H1 (cell line): ENCODE measurements around the gene ZNF184. TPM values are rescaled to one million over a fixed set of nuclear protein-coding genes. Genes with fewer than 3 reads are reported as not detected.

ENCODE experiments used
- CTCF ChIA-PET: fragments of 300-600 bp; sonication (Branson Sonifier 250); formaldehyde crosslinking; loops from one replicate; lab custom pipeline; 2021; ENCODE audit not compliant: partially characterized antibody; lab: Charles Lee
- POLR2A ChIA-PET: fragments of 300-600 bp; sonication (Branson Sonifier 250); formaldehyde crosslinking; loops from one replicate; lab custom pipeline; 2021; ENCODE audit warnings: inconsistent platforms; ENCODE audit not compliant: partially characterized antibody; lab: Charles Lee
- DNase-seq, 2 experiments: peaks; one replicate each; pipeline versions ENCODE4 v3.0.0 to v3.0.0-alpha.2; 2010 to 2022; ENCODE audit warnings: low spot score in 2 of 2, low read depth in 1 of 2, mixed read lengths in 1 of 2
- FAIRE-seq: peaks from 2 replicates; lab custom pipeline; 2011; peaks lifted over from hg19 to GRCh38; lab: Jason Lieb, UNC
- H2AFZ ChIP-seq: 2 replicates; pipeline ENCODE4 v1.8.1; 2012; ENCODE audit warnings: low read length, inconsistent platforms
- H2AK5ac ChIP-seq: 2 replicates; pipeline ENCODE4 v1.6.1; 2013; ENCODE audit warnings: low read depth, low read length
- H2BK120ac ChIP-seq: replicated peaks from 2 replicates; pipeline ENCODE3; 2013; ENCODE audit warnings: low read depth, low read length, inconsistent platforms
- H2BK12ac ChIP-seq: 2 replicates; pipeline ENCODE4 v1.6.1; 2013; ENCODE audit warnings: low read depth, low read length
- H2BK15ac ChIP-seq: 2 replicates; pipeline ENCODE4 v1.6.1; 2013; ENCODE audit warnings: low read length
- H2BK20ac ChIP-seq: 2 replicates; pipeline ENCODE4 v1.6.1; 2013; ENCODE audit warnings: low read length
- H2BK5ac ChIP-seq: 2 replicates; pipeline ENCODE4 v1.6.1; 2013; ENCODE audit warnings: low read depth, low read length
- H3K14ac ChIP-seq: 2 replicates; pipeline ENCODE4 v1.6.1; 2013; ENCODE audit warnings: inconsistent platforms; ENCODE audit not compliant: insufficient read length
- H3K18ac ChIP-seq: 2 replicates; pipeline ENCODE4 v1.6.1; 2013; ENCODE audit warnings: low read length; ENCODE audit errors: extremely low read depth
- H3K23ac ChIP-seq: 2 replicates; pipeline ENCODE4 v1.6.1; 2013; ENCODE audit warnings: inconsistent platforms; ENCODE audit not compliant: insufficient read length
- H3K23me2 ChIP-seq: 2 replicates; pipeline ENCODE4 v1.6.1; 2013; ENCODE audit warnings: low read depth, low read length
- H3K27ac ChIP-seq: 2 replicates; pipeline ENCODE4 v1.6.1; 2011; ENCODE audit warnings: low read depth, low read length, inconsistent platforms
- H3K27me3 ChIP-seq, 4 experiments: replicated peaks in 1 of 4; 1 replicate in 1 of 4; 2 replicates in 3 of 4; pipeline versions ENCODE4 v1.6.1 to v1.8.1; 2011 to 2013; ENCODE audit warnings: low read length in 3 of 4, mild to moderate bottlenecking in 3 of 4, inconsistent platforms in 2 of 4, mixed read lengths in 2 of 4, moderate library complexity in 1 of 4; ENCODE audit not compliant: control insufficient read depth in 3 of 4, insufficient read depth in 3 of 4; ENCODE audit errors: extremely low read depth in 1 of 4
- H3K36me3 ChIP-seq, 4 experiments: 2 replicates each; pipeline versions ENCODE4 v1.6.1 to v1.8.1; 2011 to 2013; ENCODE audit warnings: mild to moderate bottlenecking in 4 of 4, low read length in 3 of 4, moderate library complexity in 2 of 4, control low read depth in 1 of 4, inconsistent platforms in 1 of 4; ENCODE audit not compliant: insufficient read depth in 4 of 4, control insufficient read depth in 2 of 4
- H3K4ac ChIP-seq: replicated peaks from 2 replicates; pipeline ENCODE3; 2013; ENCODE audit warnings: low read length, low read depth, mixed read lengths, inconsistent platforms; ENCODE audit not compliant: insufficient read length
- H3K4me1 ChIP-seq, 4 experiments: replicated peaks in 1 of 4; 1 replicate in 1 of 4; 2 replicates in 3 of 4; pipeline versions ENCODE4 v1.6.1 to v1.8.1; 2011 to 2013; ENCODE audit warnings: low read length in 3 of 4, inconsistent platforms in 2 of 4, mixed read lengths in 1 of 4; ENCODE audit not compliant: insufficient read depth in 4 of 4, control insufficient read depth in 3 of 4
- H3K4me2 ChIP-seq, 2 experiments: 2 replicates each; pipeline versions ENCODE4 v1.6.1 to v1.8.1; 2011 to 2013; ENCODE audit warnings: low read depth in 2 of 2, low read length in 2 of 2, control low read depth in 1 of 2, inconsistent platforms in 1 of 2, mild to moderate bottlenecking in 1 of 2; ENCODE audit not compliant: insufficient read depth in 1 of 2
- H3K4me3 ChIP-seq, 4 experiments: fragments of 200-600, 300-600 bp in 1 of 4; sonication (generic), shearing (Covaris generic), sonication (Bioruptor Twin) in 1 of 4; 2 replicates each; pipeline versions ENCODE4 v1.5.1 to v1.8.1; 2011 to 2016; ENCODE audit warnings: low read length in 4 of 4, low read depth in 3 of 4, control low read depth in 2 of 4, inconsistent platforms in 2 of 4, mild to moderate bottlenecking in 2 of 4, mixed read lengths in 1 of 4, moderate library complexity in 1 of 4; ENCODE audit not compliant: insufficient read depth in 2 of 4; ENCODE audit errors: extremely low read depth in 1 of 4
- H3K56ac ChIP-seq: replicated peaks from 2 replicates; pipeline ENCODE3; 2013; ENCODE audit warnings: low read depth, mild to moderate bottlenecking, mixed read lengths, low read length, inconsistent platforms; ENCODE audit not compliant: insufficient read length
- H3K79me1 ChIP-seq: 2 replicates; pipeline ENCODE4 v1.6.1; 2013; ENCODE audit warnings: low read depth, low read length, control low read depth
- H3K79me2 ChIP-seq, 2 experiments: 2 replicates each; pipeline versions ENCODE4 v1.6.1 to v1.8.1; 2012 to 2013; ENCODE audit warnings: low read length in 2 of 2, mild to moderate bottlenecking in 2 of 2, inconsistent platforms in 1 of 2; ENCODE audit not compliant: insufficient read depth in 2 of 2, control insufficient read depth in 1 of 2
- H3K9ac ChIP-seq, 4 experiments: replicated peaks in 1 of 4; 1 replicate in 1 of 4; 2 replicates in 3 of 4; pipeline versions ENCODE4 v1.6.1 to v1.8.1; 2011 to 2013; ENCODE audit warnings: low read depth in 3 of 4, low read length in 3 of 4, control low read depth in 2 of 4, mild to moderate bottlenecking in 2 of 4, moderate library complexity in 2 of 4, inconsistent platforms in 1 of 4; ENCODE audit errors: extremely low read depth in 1 of 4
- H3K9me3 ChIP-seq, 2 experiments: 2 replicates each; pipeline versions ENCODE4 v1.6.1 to v1.8.1; 2012 to 2013; ENCODE audit warnings: mild to moderate bottlenecking in 2 of 2, moderate library complexity in 2 of 2, control low read depth in 1 of 2, inconsistent platforms in 1 of 2, low read depth in 1 of 2, low read length in 1 of 2, mixed read lengths in 1 of 2; ENCODE audit not compliant: insufficient read depth in 2 of 2
- H4K20me1 ChIP-seq, 2 experiments: replicated peaks in 1 of 2; 2 replicates each; pipeline versions ENCODE3 to v1.8.1; 2011 to 2013; ENCODE audit warnings: inconsistent platforms in 2 of 2, low read length in 2 of 2, mild to moderate bottlenecking in 1 of 2; ENCODE audit not compliant: insufficient read depth in 2 of 2, control insufficient read depth in 1 of 2
- H4K5ac ChIP-seq: 2 replicates; pipeline ENCODE4 v1.6.1; 2013; ENCODE audit warnings: low read length, low read depth, mixed read lengths, inconsistent platforms; ENCODE audit not compliant: insufficient read length
- H4K8ac ChIP-seq: 2 replicates; pipeline ENCODE4 v1.8.0; 2013; ENCODE audit warnings: mild to moderate bottlenecking, moderate library complexity, low read length, inconsistent platforms; ENCODE audit not compliant: insufficient read depth; ENCODE audit errors: extremely low read depth
- H4K91ac ChIP-seq: replicated peaks from 2 replicates; pipeline ENCODE3; 2013; ENCODE audit warnings: low read length, mixed read lengths, inconsistent platforms; ENCODE audit not compliant: insufficient read length
- CEBPB ChIP-seq: IDR thresholded peaks from 2 replicates; pipeline ENCODE4 v1.6.1; 2012; ENCODE audit warnings: low read depth, low read length
- CREB1 ChIP-seq: IDR thresholded peaks from 2 replicates; pipeline ENCODE4 v1.6.1; 2012; ENCODE audit warnings: inconsistent platforms
- MAFK ChIP-seq: IDR thresholded peaks from 2 replicates; pipeline ENCODE4 v1.6.1; 2012; ENCODE audit warnings: low read depth, mild to moderate bottlenecking, improper control_type of control experiment, low read length
- NANOG ChIP-seq: IDR thresholded peaks from 2 replicates; pipeline ENCODE4 v1.6.1; 2011; ENCODE audit warnings: low read length, low read depth, mild to moderate bottlenecking, inconsistent platforms; ENCODE audit not compliant: insufficient read depth, poor library complexity, severe bottlenecking
- NRF1 ChIP-seq: IDR thresholded peaks from 2 replicates; pipeline ENCODE4 v1.6.1; 2011; ENCODE audit warnings: mild to moderate bottlenecking, low read depth, low read length, improper control_type of control experiment
- SIN3A ChIP-seq, 2 experiments: IDR thresholded peaks in 1 of 2; conservative IDR thresholded peaks in 1 of 2; 2 replicates each; pipeline ENCODE4 v1.6.1; 2011 to 2012; ENCODE audit warnings: low read length in 2 of 2, improper control_type of control experiment in 1 of 2, low read depth in 1 of 2, mild to moderate bottlenecking in 1 of 2
- SIX5 ChIP-seq: IDR thresholded peaks from 2 replicates; pipeline ENCODE4 v1.6.1; 2011; ENCODE audit warnings: mild to moderate bottlenecking, low read depth, low read length
- SP4 ChIP-seq: IDR thresholded peaks from 2 replicates; pipeline ENCODE4 v1.6.1; 2012; ENCODE audit warnings: low read length, inconsistent platforms
- TAF7 ChIP-seq: optimal IDR thresholded peaks from 2 replicates; pipeline ENCODE3; 2011; ENCODE audit warnings: low read depth, mild to moderate bottlenecking, inconsistent platforms, low read length, moderate library complexity, borderline replicate concordance
- TBP ChIP-seq: IDR thresholded peaks from 2 replicates; pipeline ENCODE4 v1.6.1; 2011; ENCODE audit warnings: low read depth, low read length, improper control_type of control experiment
- TEAD4 ChIP-seq: IDR thresholded peaks from 2 replicates; pipeline ENCODE4 v1.6.1; 2012; ENCODE audit warnings: low read depth, low read length, inconsistent platforms, mixed read lengths
- WGBS, 2 experiments: shearing (Covaris generic) in 1 of 2; methylation state at CpG; one replicate each; pipeline versions ENCODE4 v1.1.6 to v1.1.7; 2013 to 2015; ENCODE audit warnings: low lambda C conversion rate in 2 of 2, mixed read lengths in 2 of 2, inconsistent platforms in 1 of 2, low coverage in 1 of 2, missing lambda C conversion rate in 1 of 2; ENCODE audit not compliant: insufficient replicate concordance in 2 of 2, insufficient coverage in 1 of 2, insufficient read length in 1 of 2; ENCODE audit errors: extremely low coverage in 1 of 2, missing lambda C conversion rate in 1 of 2; 5-methylcytosine and 5-hydroxymethylcytosine counted together
- polyA plus RNA-seq, 7 experiments: library from polyadenylated mRNA; depleted of rRNA in 3 of 7; stranded (reverse) in 5 of 7; unstranded in 2 of 7; fragments of >200 nt in 5 of 7; fragments of 200-250 nt in 2 of 7; gene quantifications; 1 replicate in 5 of 7; 2 replicates in 1 of 7; 4 replicates in 1 of 7; pipeline versions ENCODE4 v1.2.1 to v1.2.3, GENCODE V29; 2011 to 2013; ENCODE audit warnings: missing spikeins in 2 of 7, mixed read lengths in 2 of 7
- total RNA-seq: library from RNA; stranded (reverse); fragmentation: NEBNext Ultra II Directional; extraction: Animal tissue kit (Norgen Biotek cat#: 25700); gene quantifications from 2 replicates; pipeline ENCODE4 v1.2.1, GENCODE V29; 2021

Gene ZNF184
- total and polyA plus RNA-seq, 2 of the 8 experiments (the other 6 are each of a cell fraction or from before 2014, with no cell fraction given) = 1.9 to 12.3 TPM

DNA sequence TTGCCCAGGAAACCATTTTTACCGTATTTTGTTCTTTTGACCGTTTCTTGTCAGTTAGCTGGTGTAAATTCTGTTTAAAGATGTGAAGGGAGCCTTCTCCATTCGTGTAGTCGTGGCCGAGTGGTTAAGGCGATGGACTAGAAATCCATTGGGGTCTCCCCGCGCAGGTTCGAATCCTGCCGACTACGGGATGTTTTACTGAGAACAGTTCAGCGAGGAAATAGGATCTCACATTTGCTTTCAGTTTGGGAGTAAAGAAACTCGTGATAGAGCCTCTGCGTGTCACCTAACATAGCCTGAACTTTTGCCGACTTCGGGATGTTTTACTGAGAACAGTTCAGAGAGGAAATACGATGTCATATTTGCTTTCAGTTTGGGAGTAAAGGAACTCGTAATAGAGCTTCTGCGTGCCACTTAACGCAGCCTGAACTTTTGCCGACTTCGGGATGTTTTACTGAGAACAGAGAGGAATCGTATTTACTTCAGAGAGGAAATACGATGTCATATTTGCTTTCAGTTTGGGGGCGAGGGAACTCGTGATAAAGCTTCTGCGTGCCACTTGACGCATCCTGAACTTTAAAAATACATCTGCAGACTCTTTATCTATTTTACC, 5.9 kb upstream of the ZNF184 start:
- Histone ChIP-seq H3K4me2 (peak overlapping the region; percentile 82 to 98), H3K27ac (no peak overlapping the region), H3K14ac (no peak overlapping the region), H3K23me2 (peaks cover 9% of the 10 kb centered on the region; the same call in 1 of the 2 replicates), H3K4ac (no peak overlapping the region), H2BK20ac (no peak overlapping the region), H4K5ac (no peak overlapping the region), H2BK120ac (no peak overlapping the region), H2BK15ac (no peak overlapping the region), H3K56ac (no peak overlapping the region), H3K36me3 (no peaks in the 10 kb centered on the region), H3K9me3 (no peaks in the 10 kb centered on the region), H4K20me1 (no peaks in the 10 kb centered on the region)
- 1% methylated on average over 28 of the region's 28 CpGs; no CpG with 5 or more reads in 1 of the 2 experiments for WGBS, 2 experiments
- POLR2A ChIA-PET = interaction anchor here (0.6 to 1.4 kb wide), 5 partner anchors 13 to 329 kb away, joined by 3 read pairs; a partner anchor contains a TSS
- peak in 1 of 2 experiments; percentile 92 for DNase-seq
- no peak for TF ChIP-seq SIX5
- TF ChIP-seq NANOG = no peak
- TF ChIP-seq MAFK = peak; percentile 55; the same call in 1 of the 2 replicates
- TF ChIP-seq CREB1 = 0 out of 2 replicates have a peak, but pooled peaks have one; percentile 7
- 0 out of 2 replicates have a peak, but pooled peaks have one; percentile 50 for TF ChIP-seq CEBPB
- TF ChIP-seq TAF7 = peak; percentile 42
- TF ChIP-seq NRF1 = peak; percentile 20; the same call in 1 of the 2 replicates
- TF ChIP-seq SP4 = no peak
- TF ChIP-seq TBP = peak; percentile 99
- TF ChIP-seq TEAD4 = peak; percentile 48; the same call in 1 of the 2 replicates
- peak in 1 of 2 experiments; percentile 81; a peak in 2 of 4 replicates for TF ChIP-seq SIN3A (conservative IDR thresholded peaks at IDR 0.05 in 1 of 2, IDR thresholded peaks at IDR 0.05 in 1 of 2; ENCODE audit: low read depth in 1 of 2, low read length in 2 of 2)
- TF ChIP-seq, all 59 proteins: peak for 8
- no peaks in the 10 kb centered on the region for H3K79me2 ChIP-seq
- H3K9ac ChIP-seq = peak overlapping the region; percentile 25 to 68 (median 46); a peak in 6 of 7 replicates
- H2BK5ac ChIP-seq = no peak overlapping the region
- H4K8ac ChIP-seq = no peak overlapping the region
- H2AK5ac ChIP-seq = no peak overlapping the region
- peak; percentile 97 for FAIRE-seq
- H3K4me3 ChIP-seq = peak overlapping the region; percentile 66 to 97 (median 80)
- H3K23ac ChIP-seq = no peak overlapping the region
- H2AFZ ChIP-seq = peak overlapping the region; percentile 98
- no peak overlapping the region for H2BK12ac ChIP-seq
- no peaks in the 10 kb centered on the region for H3K79me1 ChIP-seq
- no peak overlapping the region for H3K18ac ChIP-seq
- no peaks in the 10 kb centered on the region; a peak in 2 of 7 replicates for H3K4me1 ChIP-seq
- CTCF ChIA-PET = interaction anchor here (0.9 to 1.1 kb wide), 2 partner anchors 15 to 34 kb away, joined by 3 read pairs; no protein-coding TSS in a partner anchor
- H4K91ac ChIP-seq = no peak overlapping the region
- H3K27me3 ChIP-seq = peaks cover 0 to 2% (median under 1%) of the 10 kb centered on the region in 4 experiments; a peak in 3 of 7 replicates
